NT2/D1 (cell line): ENCODE measurements around the gene SLC24A4.

Experiments used
- SUZ12 ChIP-seq: IDR thresholded peaks from 2 replicates; pipeline ENCODE4 v1.6.1; 2011; ENCODE audit not compliant: insufficient read length, insufficient read depth; ENCODE audit errors: extremely low read depth
- YY1 ChIP-seq: IDR thresholded peaks from 2 replicates; pipeline ENCODE4 v1.6.1; 2011; ENCODE audit not compliant: insufficient read length, insufficient read depth
- ZNF274 ChIP-seq: IDR thresholded peaks from 2 replicates; pipeline ENCODE4 v1.6.1; 2011; ENCODE audit warnings: mild to moderate bottlenecking, low read depth, low read length

GRCh38 chr14:92493024-92493423 lies 170.1 kb downstream of the SLC24A4 start:
- TF ChIP-seq YY1 (no peak), ZNF274 (no peak), SUZ12 (no peak)
